Measurements from ENCODE around the gene TMEM72. TPM values are rescaled to one million over a fixed set of nuclear protein-coding genes. Genes with fewer than 3 reads are reported as not detected.

TMEM72 gene
- total RNA-seq, 6 donors from 2014 or later = 0.06 TPM; not detected in 5

DNA sequence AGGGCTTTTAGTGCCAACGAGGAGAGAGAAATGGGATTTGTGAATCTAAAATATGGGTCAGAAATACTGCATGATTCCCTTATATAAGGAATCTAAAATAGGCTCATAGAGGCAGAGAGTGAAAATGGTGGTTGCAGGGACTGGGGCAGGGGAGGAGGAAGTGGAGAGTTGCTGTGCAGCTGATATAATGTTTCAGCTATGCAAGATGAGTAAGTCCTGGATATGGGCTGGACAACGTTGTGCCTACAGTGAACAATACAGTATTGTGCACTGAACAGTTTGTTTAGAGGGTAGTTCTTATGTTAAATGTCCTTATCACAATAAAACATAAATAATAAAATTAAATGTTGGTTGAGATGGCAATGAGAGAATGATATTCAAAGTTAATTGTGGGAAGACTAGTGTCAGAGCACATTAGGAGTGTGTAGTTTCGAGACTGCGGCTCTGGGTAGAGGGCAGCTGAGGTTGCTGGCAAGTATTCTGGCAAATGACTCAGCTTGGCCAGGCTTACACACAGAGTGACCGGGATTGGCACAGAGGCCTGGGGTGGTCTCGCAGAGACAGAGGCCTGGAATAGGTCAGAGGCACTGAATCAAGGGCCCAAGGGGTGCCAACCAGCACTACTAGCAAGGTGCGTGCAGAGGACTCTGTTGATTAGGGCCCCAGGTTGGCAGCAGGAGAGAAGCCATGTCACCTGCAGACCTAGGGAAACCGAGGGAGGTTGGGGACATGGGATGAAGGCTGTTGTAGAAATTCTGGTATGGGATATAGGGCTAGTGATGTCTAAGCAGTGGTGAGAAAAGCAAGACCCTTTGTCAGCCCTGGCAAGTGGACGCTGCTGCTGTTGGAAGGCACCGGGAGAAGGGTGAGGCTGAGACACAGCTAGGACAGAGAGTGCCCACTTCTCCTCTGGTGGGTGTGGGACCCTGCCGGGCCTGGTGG lies 70.3 kb downstream of the TMEM72 start:
- H3K9me3 ChIP-seq = no peaks in the 10 kb centered on the region
- peaks cover 69 to 93% (median 76%) of the 10 kb centered on the region in 4 donors for H3K4me1 ChIP-seq
- no peak overlapping the region for H3K4me3 ChIP-seq
- TF ChIP-seq POLR2A (IDR thresholded peaks at IDR 0.05) = no peak
- peak in 1 of 2 donors; percentile 13 for TF ChIP-seq POLR2AphosphoS5 (IDR thresholded peaks at IDR 0.05)
- TF ChIP-seq EP300 (IDR thresholded peaks at IDR 0.05) = no peak
- TF ChIP-seq, protein P1, sequence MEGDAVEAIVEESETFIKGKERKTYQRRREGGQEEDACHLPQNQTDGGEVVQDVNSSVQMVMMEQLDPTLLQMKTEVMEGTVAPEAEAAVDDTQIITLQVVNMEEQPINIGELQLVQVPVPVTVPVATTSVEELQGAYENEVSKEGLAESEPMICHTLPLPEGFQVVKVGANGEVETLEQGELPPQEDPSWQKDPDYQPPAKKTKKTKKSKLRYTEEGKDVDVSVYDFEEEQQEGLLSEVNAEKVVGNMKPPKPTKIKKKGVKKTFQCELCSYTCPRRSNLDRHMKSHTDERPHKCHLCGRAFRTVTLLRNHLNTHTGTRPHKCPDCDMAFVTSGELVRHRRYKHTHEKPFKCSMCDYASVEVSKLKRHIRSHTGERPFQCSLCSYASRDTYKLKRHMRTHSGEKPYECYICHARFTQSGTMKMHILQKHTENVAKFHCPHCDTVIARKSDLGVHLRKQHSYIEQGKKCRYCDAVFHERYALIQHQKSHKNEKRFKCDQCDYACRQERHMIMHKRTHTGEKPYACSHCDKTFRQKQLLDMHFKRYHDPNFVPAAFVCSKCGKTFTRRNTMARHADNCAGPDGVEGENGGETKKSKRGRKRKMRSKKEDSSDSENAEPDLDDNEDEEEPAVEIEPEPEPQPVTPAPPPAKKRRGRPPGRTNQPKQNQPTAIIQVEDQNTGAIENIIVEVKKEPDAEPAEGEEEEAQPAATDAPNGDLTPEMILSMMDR (IDR thresholded peaks at IDR 0.05) = no peak
- H3K36me3 ChIP-seq = peaks cover 0 to 39% (median 12%) of the 10 kb centered on the region in 4 donors
- H3K27me3 ChIP-seq = no peaks in the 10 kb centered on the region
- ATAC-seq (ENCODE audit: low FRiP score in 2 of 2) (peak in 1 of 2 donors; percentile 69), DNase-seq (peak in 1 of 2 donors; percentile 29)
- WGBS, 2 donors = 65% methylated on average over 11 of the region's 11 CpGs
- peak overlapping the region; percentile 69 to 92 (median 88) for H3K27ac ChIP-seq

GRCh38 chr10:44982114-44982460 lies 71.0 kb downstream of the TMEM72 start:
- DNase-seq = peak; percentile 39 to 74
- WGBS, 2 donors = 77 to 84% methylated on average over 3 to 9 of the region's 9 CpGs
- peak overlapping the region; percentile 69 to 92 (median 88) for H3K27ac ChIP-seq
- H3K4me3 ChIP-seq = no peak overlapping the region
- H3K27me3 ChIP-seq = no peaks in the 10 kb centered on the region
- peaks cover 0 to 33% (median 10%) of the 10 kb centered on the region in 4 donors for H3K36me3 ChIP-seq
- no peaks in the 10 kb centered on the region for H3K9me3 ChIP-seq
- H3K4me1 ChIP-seq = peaks cover 68 to 92% (median 76%) of the 10 kb centered on the region in 4 donors
- peak in 1 of 4 donors; percentile 46 for TF ChIP-seq EP300 (IDR thresholded peaks at IDR 0.05)
- no peak for TF ChIP-seq POLR2A (IDR thresholded peaks at IDR 0.05)
- TF ChIP-seq POLR2AphosphoS5 (IDR thresholded peaks at IDR 0.05) = peak in 1 of 2 donors; percentile 47
- TF ChIP-seq, protein P1 (IDR thresholded peaks at IDR 0.05) = no peak
- no peak for ATAC-seq (ENCODE audit: low FRiP score in 2 of 2)

DNA sequence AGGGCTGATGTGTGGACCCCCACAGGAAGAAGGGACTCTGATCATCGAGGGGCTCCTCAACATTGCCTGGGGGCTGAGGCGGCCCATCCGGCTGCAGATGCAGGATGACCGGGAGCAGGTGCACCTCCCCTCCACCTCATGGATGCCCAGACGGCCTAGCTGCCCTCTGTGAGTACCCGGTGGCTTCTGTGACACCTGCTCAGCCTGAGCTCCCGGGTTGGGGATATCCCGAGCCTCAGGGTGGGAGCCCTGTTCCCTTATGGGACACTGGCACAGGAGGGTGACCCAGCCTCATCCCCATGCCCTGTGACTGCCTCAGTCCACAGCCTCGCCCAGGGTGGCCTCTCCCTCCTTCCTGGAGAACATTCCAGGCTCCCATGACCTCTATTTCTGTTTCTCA lies 71.4 kb downstream of the TMEM72 start:
- TF ChIP-seq EP300 (IDR thresholded peaks at IDR 0.05) (no peak), POLR2A (IDR thresholded peaks at IDR 0.05) (no peak)
- DNase-seq = peak in 1 of 2 donors; percentile 19
- 91 to 93% methylated on average over 3 to 9 of the region's 9 CpGs for WGBS, 2 donors
- Histone ChIP-seq H3K4me3 (no peak overlapping the region), H3K27ac (peak overlapping the region; percentile 69 to 92 (median 88)), H3K4me1 (peaks cover 64 to 95% (median 74%) of the 10 kb centered on the region in 4 donors), H3K9me3 (no peaks in the 10 kb centered on the region), H3K36me3 (peaks cover 0 to 29% (median 7%) of the 10 kb centered on the region in 4 donors), H3K27me3 (no peaks in the 10 kb centered on the region)
- no peak for ATAC-seq (ENCODE audit: low FRiP score in 2 of 2)

- H3K4me1 ChIP-seq = peaks cover 59 to 91% (median 72%) of the 10 kb centered on the region in 4 donors
- no peaks in the 10 kb centered on the region for H3K27me3 ChIP-seq
- H3K4me3 ChIP-seq = no peak overlapping the region
- no peak for ATAC-seq (ENCODE audit: low FRiP score in 2 of 2)
- DNase-seq = peak in 1 of 2 donors; percentile 18
- peak overlapping the region in 3 of 4 donors; percentile 67 to 78 (median 75) for H3K27ac ChIP-seq
- 87 to 93% methylated on average over 12 to 13 of the region's 13 CpGs for WGBS, 2 donors
- H3K9me3 ChIP-seq = no peaks in the 10 kb centered on the region
- no peak for TF ChIP-seq POLR2A (IDR thresholded peaks at IDR 0.05)
- peaks cover 0 to 25% (median 6%) of the 10 kb centered on the region in 4 donors for H3K36me3 ChIP-seq
Measured at GRCh38 chr10:44983066-44983894, 72.1 kb downstream of the TMEM72 start.

- TF ChIP-seq EP300 (IDR thresholded peaks at IDR 0.05) (no peak), POLR2A (IDR thresholded peaks at IDR 0.05) (no peak), POLR2AphosphoS5 (IDR thresholded peaks at IDR 0.05) (no peak)
- TF ChIP-seq, protein P1 (IDR thresholded peaks at IDR 0.05) = no peak
- ATAC-seq (ENCODE audit: low FRiP score in 2 of 2) (no peak), DNase-seq (peak in 1 of 2 donors; percentile 11)
- no peaks in the 10 kb centered on the region for H3K9me3 ChIP-seq
- peaks cover 0 to 27% (median 6%) of the 10 kb centered on the region in 4 donors for H3K36me3 ChIP-seq
- 91 to 96% methylated on average over 4 to 10 of the region's 10 CpGs for WGBS, 2 donors
- H3K27ac ChIP-seq = peak overlapping the region; percentile 67 to 78 (median 76)
- no peak overlapping the region for H3K4me3 ChIP-seq
- H3K27me3 ChIP-seq = no peaks in the 10 kb centered on the region
- peaks cover 55 to 85% (median 69%) of the 10 kb centered on the region in 4 donors for H3K4me1 ChIP-seq
Measured at GRCh38 chr10:44983895-44984278, 72.8 kb downstream of the TMEM72 start.

All from upper lobe of left lung (tissue), 6 donors.